HepG2 (cell line): ENCODE data around the gene EFNA3. TPM values are rescaled to one million over a fixed set of nuclear protein-coding genes. Genes with fewer than 3 reads are reported as not detected.

Experiments used
- ATAC-seq: fragments of 200-7000 bp; cut with Tn5 transposase; 3 replicates; pipeline ENCODE4 v1.9.1; 2020; ENCODE audit warnings: mild to moderate bottlenecking, moderate library complexity
- BruUV-seq: library from RNA; stranded (reverse); fragments of 400-500 nt; replicated peaks from 2 replicates; lab custom pipeline; 2021; lab: Mats Ljungman, UMichigan
- CTCF ChIA-PET: fragments of 300-600 bp; formaldehyde crosslinking; extraction: SDS; loops from one replicate; lab custom pipeline; 2021; ENCODE audit warnings: low total read pairs, inconsistent platforms, low intra/inter-chr PET ratio; lab: Yijun Ruan, JAX
- POLR2A ChIA-PET: fragments of 350-600 bp; sonication (Branson Sonifier 250); formaldehyde crosslinking; loops from one replicate; lab custom pipeline; 2020; ENCODE audit warnings: antibody characterized with exemption, inconsistent platforms; lab: Yijun Ruan, JAX
- DNase-seq: peaks from one replicate; pipeline ENCODE4 v3.0.0-alpha.2; 2015; ENCODE audit warnings: low spot score
- FAIRE-seq: peaks from 3 replicates; lab custom pipeline; 2011; peaks lifted over from hg19 to GRCh38; lab: Jason Lieb, UNC
- H2AFZ ChIP-seq: one replicate; pipeline ENCODE4 v1.6.1; 2011; ENCODE audit warnings: low read length, inconsistent platforms
- H3K27ac ChIP-seq: fragments of 300-600 bp; 3 replicates; pipeline ENCODE4 v1.8.0; 2011; ENCODE audit warnings: mixed run types, mild to moderate bottlenecking, mixed read lengths, low read length, inconsistent platforms; ENCODE audit not compliant: insufficient read depth; ENCODE audit errors: extremely low read length
- H3K27me3 ChIP-seq, 2 experiments: fragments of 200-600 bp in 1 of 2; 2 replicates in 1 of 2; 3 replicates in 1 of 2; pipeline versions ENCODE4 v1.6.0 to v1.8.0; 2011; ENCODE audit warnings: low read length in 2 of 2, mild to moderate bottlenecking in 2 of 2, moderate library complexity in 2 of 2, inconsistent platforms in 1 of 2; ENCODE audit not compliant: insufficient read depth in 2 of 2, control insufficient read depth in 1 of 2
- H3K36me3 ChIP-seq, 2 experiments: fragments of 200-600 bp in 1 of 2; replicated peaks in 1 of 2; 2 replicates in 1 of 2; 3 replicates in 1 of 2; pipeline versions ENCODE4 v1.5.1 to v1.8.0; 2011; ENCODE audit warnings: low read length in 2 of 2, inconsistent platforms in 1 of 2; ENCODE audit not compliant: insufficient read depth in 2 of 2, control insufficient read depth in 1 of 2
- H3K4me1 ChIP-seq: 2 replicates; pipeline ENCODE4 v1.5.1; 2012; ENCODE audit warnings: low read length, inconsistent platforms; ENCODE audit not compliant: insufficient read depth
- H3K4me2 ChIP-seq: 2 replicates; pipeline ENCODE4 v1.6.0; 2011; ENCODE audit warnings: low read depth, low read length, inconsistent platforms
- H3K4me3 ChIP-seq, 3 experiments: fragments of 200-600 bp in 1 of 3; sonication (generic), shearing (Covaris generic) in 1 of 3; replicated peaks in 1 of 3; 2 replicates each; pipeline ENCODE4 v1.5.1; 2011 to 2016; ENCODE audit warnings: low read length in 3 of 3, inconsistent platforms in 2 of 3, low read depth in 2 of 3, mild to moderate bottlenecking in 2 of 3, control low read depth in 1 of 3, mixed read lengths in 1 of 3; ENCODE audit not compliant: insufficient read depth in 1 of 3
- H3K79me2 ChIP-seq: one replicate; pipeline ENCODE4 v1.6.1; 2011; ENCODE audit warnings: low read length, inconsistent platforms; ENCODE audit not compliant: insufficient read depth
- H3K9ac ChIP-seq: 2 replicates; pipeline ENCODE4 v1.6.0; 2011; ENCODE audit warnings: mild to moderate bottlenecking, low read depth, low read length, inconsistent platforms; ENCODE audit not compliant: insufficient read depth
- H3K9me3 ChIP-seq: 2 replicates; pipeline ENCODE4 v1.5.1; 2012; ENCODE audit warnings: mild to moderate bottlenecking, low read length
- H4K20me1 ChIP-seq: 2 replicates; pipeline ENCODE4 v1.6.0; 2011; ENCODE audit warnings: inconsistent platforms, mild to moderate bottlenecking, low read length, moderate library complexity; ENCODE audit not compliant: insufficient read depth
- BORCS8-MEF2B ChIP-seq: sonication (generic); formaldehyde crosslinking; IDR thresholded peaks from 2 replicates; pipeline ENCODE4 v1.8.0; 2022; ENCODE audit warnings: mild to moderate bottlenecking, missing genetic modification reagents
- CTCF ChIP-seq: sonication (generic); formaldehyde crosslinking; IDR thresholded peaks from 2 replicates; pipeline ENCODE4 v1.5.0; 2020; ENCODE audit warnings: mild to moderate bottlenecking, missing genetic modification reagents, moderate library complexity
- DMAP1 ChIP-seq: IDR thresholded peaks from 2 replicates; pipeline ENCODE4 v1.6.1; 2016
- FOXC1 ChIP-seq: sonication (generic); formaldehyde crosslinking; IDR thresholded peaks from 2 replicates; pipeline ENCODE4 v1.8.0; 2022; ENCODE audit warnings: mild to moderate bottlenecking, missing genetic modification reagents, borderline replicate concordance
- GABPB1 ChIP-seq: IDR thresholded peaks from 2 replicates; pipeline ENCODE4 v1.6.1; 2016; ENCODE audit warnings: mild to moderate bottlenecking, missing genetic modification reagents, moderate library complexity, missing compliant biosample characterization
- IRX3 ChIP-seq: sonication (generic); formaldehyde crosslinking; IDR thresholded peaks from 2 replicates; pipeline ENCODE4 v1.8.1; 2023; ENCODE audit warnings: mild to moderate bottlenecking, low read depth, missing genetic modification reagents, borderline replicate concordance
- KDM5B ChIP-seq: sonication (generic); formaldehyde crosslinking; IDR thresholded peaks from 2 replicates; pipeline ENCODE4 v1.4.0; 2020; ENCODE audit warnings: missing genetic modification reagents, mild to moderate bottlenecking, borderline replicate concordance
- MAX ChIP-seq: IDR thresholded peaks from 2 replicates; pipeline ENCODE4 v1.6.1; 2012; ENCODE audit warnings: inconsistent platforms
- MYC ChIP-seq: sonication (generic); formaldehyde crosslinking; IDR thresholded peaks from 2 replicates; pipeline ENCODE4 v1.9.0; 2021; ENCODE audit warnings: missing genetic modification reagents, borderline replicate concordance
- XBP1 ChIP-seq: sonication (generic); formaldehyde crosslinking; IDR thresholded peaks from 2 replicates; pipeline ENCODE4 v1.5.0; 2020; ENCODE audit warnings: missing genetic modification reagents
- ZKSCAN1 ChIP-seq: fragments of 150-350 bp; IDR thresholded peaks from 2 replicates; pipeline ENCODE4 v1.6.1; 2014; ENCODE audit warnings: low read length
- ZNF263 ChIP-seq: sonication (generic); formaldehyde crosslinking; IDR thresholded peaks from 2 replicates; pipeline ENCODE4 v1.4.0; 2020; ENCODE audit warnings: missing genetic modification reagents
- ZNF777 ChIP-seq: sonication (generic); formaldehyde crosslinking; IDR thresholded peaks from 2 replicates; pipeline ENCODE4 v1.4.0; 2020; ENCODE audit warnings: missing genetic modification reagents
- ZSCAN12 ChIP-seq: sonication (generic); formaldehyde crosslinking; IDR thresholded peaks from 2 replicates; pipeline ENCODE4 v1.9.0; 2021; ENCODE audit warnings: mild to moderate bottlenecking, missing genetic modification reagents
- WGBS: methylation state at CpG from one replicate; pipeline ENCODE4 v1.1.6; 2017; ENCODE audit warnings: low lambda C conversion rate; 5-methylcytosine and 5-hydroxymethylcytosine counted together
- in situ Hi-C: cut with HindIII; loops from 2 replicates; pipeline ENCODE4 v1.10.0; 2017; ENCODE audit warnings: low pct_unique_long_range_greater_than_20kb; ENCODE audit not compliant: extremely low pct_ligation_motif_present
- intact Hi-C: fragments of 100-400 bp; cut with micrococcal nuclease; formaldehyde crosslinking; loops from one replicate; pipeline ENCODE4 v1.10.0; 2022; ENCODE audit not compliant: unreplicated experiment
- polyA plus RNA-seq, 8 experiments: library from polyadenylated mRNA; depleted of rRNA in 3 of 8; stranded (reverse) in 7 of 8; unstranded in 1 of 8; fragments of >200 nt; fragmentation: Illumina TruSeq in 4 of 8; extraction: Trizol in 4 of 8; gene quantifications; 2 replicates each; pipeline versions ENCODE4 v1.2.1 to v1.2.3, GENCODE V29; 2011 to 2016; ENCODE audit warnings: low read depth in 4 of 8, missing spikeins in 1 of 8, mixed read lengths in 1 of 8; ENCODE audit not compliant: insufficient read depth in 1 of 8
- total RNA-seq, 5 experiments: library from RNA; depleted of rRNA; stranded (reverse); fragments of >200 nt; fragmentation: Illumina TruSeq; extraction: Trizol; gene quantifications; 2 replicates each; pipeline ENCODE4 v1.2.3, GENCODE V29; 2016; ENCODE audit warnings: low read depth in 1 of 5

Gene EFNA3
- total and polyA plus RNA-seq, 2 of the 13 experiments (the other 11 are each of a cell fraction or from before 2014, with no cell fraction given) = 1.0 to 5.7 TPM

- TF ChIP-seq FOXC1 = no peak
- no peak for TF ChIP-seq ZKSCAN1
- TF ChIP-seq ZNF777 = peak; percentile 86
- TF ChIP-seq MYC = no peak
- 0 out of 2 replicates have a peak, but pooled peaks have one; percentile 18 for TF ChIP-seq KDM5B (CRISPR knock-in tag)
- no peak for TF ChIP-seq BORCS8-MEF2B (CRISPR knock-in tag)
- peak; percentile 33; the same call in 1 of the 2 replicates for TF ChIP-seq GABPB1 (CRISPR knock-in tag)
- 0 out of 2 replicates have a peak, but pooled peaks have one; percentile 26 for TF ChIP-seq MAX
- TF ChIP-seq, all 625 proteins: peak for 13
These were observed at the start of gene EFNA3 (continued) for GRCh38 chr1:155078469-155079209.

GRCh38 chr1:155029513-155030242 lies 49.0 kb upstream of the EFNA3 start:
- in situ Hi-C loops = no loop called here
- WGBS = 55% methylated on average over 16 of the region's 16 CpGs

More at GRCh38 chr1:155029513-155030242, 49.0 kb upstream of the EFNA3 start:
- POLR2A ChIA-PET = no interaction called here
- Histone ChIP-seq H3K36me3 (no peaks in the 10 kb centered on the region), H3K4me3 (no peak overlapping the region), H3K4me1 (peaks cover 48% of the 10 kb centered on the region), H3K4me2 (no peak overlapping the region; the same call in 1 of the 2 replicates), H3K79me2 (no peaks in the 10 kb centered on the region), H3K27me3 (peaks cover 7 to 45% of the 10 kb centered on the region in 2 experiments), H3K27ac (no peak overlapping the region), H2AFZ (no peak overlapping the region), H3K9ac (no peak overlapping the region), H3K9me3 (no peaks in the 10 kb centered on the region), H4K20me1 (no peaks in the 10 kb centered on the region)
- CTCF ChIA-PET = no interaction called here
- DNase-seq = no peak
- intact Hi-C loops = no loop called here
- peak; percentile 17; the same call in 2 of the 3 replicates for ATAC-seq
- TF ChIP-seq DMAP1 (CRISPR knock-in tag) (no peak), XBP1 (CRISPR knock-in tag) (no peak), CTCF (CRISPR knock-in tag) (no peak), ZNF263 (CRISPR knock-in tag) (peak; percentile 81), IRX3 (CRISPR knock-in tag) (no peak), ZSCAN12 (CRISPR knock-in tag) (no peak)
- BruUV-seq = no TSS peak
- FAIRE-seq = no peak
